HG02943 (cell line): Measurements from ENCODE around the gene CCNL2.
"Not testable (repeated sequence)": the region's sequence is repeated elsewhere in the genome, so short reads cannot be mapped to it uniquely, and the experiment has no call there.

ENCODE experiments used
- ATAC-seq: cut with Tn5 transposase; IDR thresholded peaks from one replicate; pipeline ENCODE4 v1.9.1; 2021; ENCODE audit warnings: mild to moderate bottlenecking, low read depth, moderate library complexity; ENCODE audit not compliant: unreplicated experiment

The CCNL2 gene

GRCh38 chr1:1432951-1433803, 34.0 kb upstream of the CCNL2 start:
- no peak for ATAC-seq

- ATAC-seq: no peak
Observed at GRCh38 chr1:1432274-1432950, 33.3 kb upstream of the CCNL2 start.

- ATAC-seq: no peak
Observed at GRCh38 chr1:1431845-1432273, 32.7 kb upstream of the CCNL2 start.

GRCh38 chr1:1430992-1431844, 32.1 kb upstream of the CCNL2 start:
- no peak for ATAC-seq

- no peak for ATAC-seq
Observed at GRCh38 chr1:1430114-1430982, 31.2 kb upstream of the CCNL2 start.

GRCh38 chr1:1429671-1430073, 30.5 kb upstream of the CCNL2 start:
- ATAC-seq: no peak

GRCh38 chr1:1428967-1429366, 29.8 kb upstream of the CCNL2 start:
- ATAC-seq: not testable (repeated sequence)

- no peak for ATAC-seq
Observed at GRCh38 chr1:1428174-1428573, 29.0 kb upstream of the CCNL2 start.

- ATAC-seq: no peak
Observed at GRCh38 chr1:1427820-1428148, 28.6 kb upstream of the CCNL2 start.

- ATAC-seq: no peak
Observed at GRCh38 chr1:1427106-1427819, 28.1 kb upstream of the CCNL2 start.

GRCh38 chr1:1426496-1427105, 27.5 kb upstream of the CCNL2 start:
- ATAC-seq: no peak

GRCh38 chr1:1425753-1426495, 26.8 kb upstream of the CCNL2 start:
- ATAC-seq: no peak

- ATAC-seq: no peak
Observed at GRCh38 chr1:1425426-1425752, 26.3 kb upstream of the CCNL2 start.

GRCh38 chr1:1424707-1425106, 25.6 kb upstream of the CCNL2 start:
- no peak for ATAC-seq

GRCh38 chr1:1423245-1423597, 24.1 kb upstream of the CCNL2 start:
- no peak for ATAC-seq

- ATAC-seq: no peak
Observed at GRCh38 chr1:1422465-1423244, 23.5 kb upstream of the CCNL2 start.

GRCh38 chr1:1421907-1422464, 22.9 kb upstream of the CCNL2 start:
- no peak for ATAC-seq
